Activated CD4-positive, alpha-beta memory T cell treated with anti-CD3 and anti-CD28 coated beads, Interleukin-2, amount 10 ng/mL, durations not matched to agents 7 days and 5 days (primary cell): ENCODE data around the gene SLC11A1. TPM values are rescaled to one million over a fixed set of nuclear protein-coding genes. Genes with fewer than 3 reads are reported as not detected.

Source experiments
- CTCF ChIA-PET: fragments of 350-600 bp; sonication (Branson Sonifier 250); formaldehyde crosslinking; loops from one replicate; lab custom pipeline; 2021; ENCODE audit warnings: antibody characterized with exemption, inconsistent platforms; lab: Charles Lee
- POLR2A ChIA-PET: fragments of 350-600 bp; sonication (Branson Sonifier 250); formaldehyde crosslinking; loops from one replicate; lab custom pipeline; 2021; ENCODE audit warnings: antibody characterized with exemption; lab: Charles Lee
- DNase-seq: peaks from one replicate; pipeline ENCODE4 v3.0.0-alpha.2; 2020
- H3K27ac Mint-ChIP-seq: one replicate; pipeline ENCODE4 v1.8.0; 2021; ENCODE audit warnings: mild to moderate bottlenecking, mixed read lengths
- H3K27me3 Mint-ChIP-seq: one replicate; pipeline ENCODE4 v1.8.0; 2021; ENCODE audit warnings: mixed read lengths
- H3K36me3 Mint-ChIP-seq: one replicate; pipeline ENCODE4 v1.8.0; 2021; ENCODE audit warnings: low read depth, mixed read lengths
- H3K4me1 Mint-ChIP-seq: one replicate; pipeline ENCODE4 v1.8.0; 2021; ENCODE audit warnings: mixed read lengths
- H3K4me3 Mint-ChIP-seq: one replicate; pipeline ENCODE4 v1.8.0; 2021; ENCODE audit warnings: mild to moderate bottlenecking, mixed read lengths
- H3K9me3 Mint-ChIP-seq: one replicate; pipeline ENCODE4 v1.8.0; 2021; ENCODE audit warnings: mixed read lengths
- total RNA-seq, 2 experiments: library from RNA; stranded (reverse); gene quantifications; one replicate each; pipeline ENCODE4 v1.2.3, GENCODE V29; 2021

Gene SLC11A1
- total RNA-seq, 2 experiments from 2014 or later: 0.13 to 0.25 TPM

DNA sequence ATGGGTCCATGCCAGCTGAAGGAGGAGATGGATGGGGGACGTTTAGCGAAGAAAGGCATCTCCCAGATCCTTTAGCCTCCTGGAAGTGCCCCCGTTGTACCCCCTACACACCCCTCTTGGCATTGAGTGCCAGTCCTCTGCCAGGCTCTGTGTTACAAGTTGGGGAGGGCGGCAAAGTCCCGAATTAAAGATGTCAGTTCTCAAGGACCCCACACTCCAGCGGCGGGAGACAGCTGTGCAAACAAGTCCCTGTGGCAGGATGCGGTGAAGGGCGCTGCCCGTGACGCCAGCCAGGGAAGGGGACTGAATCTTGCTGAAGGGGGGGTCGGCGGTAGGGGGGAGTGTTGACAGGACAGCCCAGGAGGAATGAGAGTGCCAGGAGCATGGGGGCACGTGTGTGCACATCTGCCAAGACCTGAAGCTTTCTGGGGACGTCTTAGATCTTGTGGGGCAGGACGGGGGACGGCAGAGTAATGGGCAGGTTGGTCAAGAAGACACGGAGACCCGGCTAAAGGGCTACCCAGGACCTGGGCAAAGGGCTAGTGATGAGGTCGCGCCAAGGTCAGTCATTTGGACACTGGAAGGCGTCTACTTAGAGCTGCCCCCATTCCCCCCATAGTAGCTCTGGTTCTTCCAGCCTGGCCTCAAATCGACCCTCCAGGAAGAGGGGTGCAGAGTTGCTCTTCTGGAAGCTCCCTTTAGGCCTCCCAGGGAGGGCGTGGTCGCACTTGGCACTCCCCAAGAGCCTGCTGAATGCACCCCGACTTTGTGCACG, 14.8 kb downstream of the SLC11A1 start:
- H3K36me3 Mint-ChIP-seq: peaks cover 15% of the 10 kb centered on the region
- POLR2A ChIA-PET: interaction anchor here (0.6 to 5.6 kb wide), 34 partner anchors 9 to 853 kb away, joined by 3 to 71 read pairs (median 4); partner anchors contain the start of genes AAMP, ARPC2, BCS1L and PNKD
- DNase-seq: peak; percentile 88
- no peaks in the 10 kb centered on the region for H3K27me3 Mint-ChIP-seq
- CTCF ChIA-PET: interaction anchor here (0.6 to 4.0 kb wide), 24 partner anchors 9 to 263 kb away, joined by 3 to 33 read pairs (median 5); partner anchors contain the start of genes AAMP, CATIP, PNKD and TMBIM1
- peaks cover 42% of the 10 kb centered on the region for H3K4me1 Mint-ChIP-seq
- peak overlapping the region; percentile 83 for H3K4me3 Mint-ChIP-seq
- H3K27ac Mint-ChIP-seq: peak overlapping the region; percentile 93
- no peaks in the 10 kb centered on the region for H3K9me3 Mint-ChIP-seq

DNA sequence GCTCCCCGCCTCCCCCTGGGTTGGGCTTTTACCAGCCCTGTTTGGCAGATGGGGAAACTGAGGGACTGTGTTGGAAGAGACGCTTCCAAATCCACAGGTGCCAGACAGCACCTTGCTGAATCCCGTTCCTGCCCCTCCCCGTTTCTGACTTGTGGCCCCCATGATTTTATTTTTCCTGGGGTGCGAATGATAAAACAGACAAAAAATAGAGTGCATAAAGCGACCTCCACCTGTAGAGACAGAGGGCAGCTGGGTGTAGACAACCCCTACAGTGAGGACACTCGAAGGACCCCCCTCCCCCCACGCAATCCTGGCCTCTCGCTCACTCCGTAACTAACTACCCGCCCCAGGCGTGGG, 15.4 kb downstream of the SLC11A1 start:
- Mint-ChIP-seq H3K36me3 (peaks cover 19% of the 10 kb centered on the region), H3K4me3 (peak overlapping the region; percentile 83), H3K27me3 (no peaks in the 10 kb centered on the region), H3K27ac (peak overlapping the region; percentile 93), H3K9me3 (no peaks in the 10 kb centered on the region), H3K4me1 (peaks cover 48% of the 10 kb centered on the region)
- POLR2A ChIA-PET: interaction anchor here (0.8 to 5.6 kb wide), 27 partner anchors 9 to 852 kb away, joined by 3 to 71 read pairs (median 4); partner anchors contain the start of genes AAMP, ARPC2, BCS1L and PNKD
- no peak for DNase-seq
- CTCF ChIA-PET: interaction anchor here (1.3 to 3.1 kb wide), 7 partner anchors 11 to 127 kb away, joined by 3 to 32 read pairs (median 16); partner anchors contain the start of genes AAMP, CATIP, PNKD and TMBIM1

DNA sequence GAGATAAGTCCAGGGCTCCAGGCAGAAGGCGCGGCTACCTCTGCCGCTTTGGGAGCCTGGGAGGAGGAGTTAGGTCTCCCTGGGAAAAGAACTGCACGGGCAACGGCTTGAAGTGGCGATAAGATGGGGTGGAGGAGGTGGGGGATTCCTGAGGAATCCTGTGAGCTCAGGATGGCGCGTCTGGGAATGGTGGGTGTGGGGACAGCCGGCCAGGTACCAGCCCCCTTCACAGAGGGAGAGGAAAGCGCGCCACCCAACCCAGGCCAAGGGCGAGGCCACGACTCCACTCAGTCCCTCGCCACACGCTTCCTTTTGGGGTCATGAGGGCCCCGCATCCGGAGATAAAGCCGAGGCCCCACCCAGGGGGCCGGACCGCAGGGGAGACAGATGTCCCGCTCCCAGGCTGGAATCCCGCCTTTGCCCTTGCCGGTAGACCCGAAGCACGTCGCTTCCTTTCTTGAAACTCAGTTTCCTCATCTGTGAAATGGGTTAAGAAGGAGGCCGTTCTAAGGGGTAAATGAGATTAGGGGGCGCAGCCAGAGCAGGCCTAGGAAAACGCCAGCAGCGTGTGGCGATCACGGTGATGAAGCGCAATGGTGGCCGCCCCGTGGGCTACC, 15.9 kb downstream of the SLC11A1 start:
- peak overlapping the region; percentile 93 for H3K27ac Mint-ChIP-seq
- CTCF ChIA-PET: interaction anchor here (0.5 to 3.1 kb wide), 6 partner anchors 41 to 127 kb away, joined by 3 to 32 read pairs (median 18); partner anchors contain the start of genes AAMP, CATIP, PNKD and TMBIM1
- peaks cover 51% of the 10 kb centered on the region for H3K4me1 Mint-ChIP-seq
- peaks cover 22% of the 10 kb centered on the region for H3K36me3 Mint-ChIP-seq
- H3K4me3 Mint-ChIP-seq: peak overlapping the region; percentile 83
- peak; percentile 84 for DNase-seq
- POLR2A ChIA-PET: interaction anchor here (0.9 to 5.6 kb wide), 18 partner anchors 9 to 310 kb away, joined by 3 to 71 read pairs (median 8); partner anchors contain the start of genes AAMP, ARPC2, BCS1L and PNKD
- no peaks in the 10 kb centered on the region for H3K27me3 Mint-ChIP-seq
- H3K9me3 Mint-ChIP-seq: no peaks in the 10 kb centered on the region

DNA sequence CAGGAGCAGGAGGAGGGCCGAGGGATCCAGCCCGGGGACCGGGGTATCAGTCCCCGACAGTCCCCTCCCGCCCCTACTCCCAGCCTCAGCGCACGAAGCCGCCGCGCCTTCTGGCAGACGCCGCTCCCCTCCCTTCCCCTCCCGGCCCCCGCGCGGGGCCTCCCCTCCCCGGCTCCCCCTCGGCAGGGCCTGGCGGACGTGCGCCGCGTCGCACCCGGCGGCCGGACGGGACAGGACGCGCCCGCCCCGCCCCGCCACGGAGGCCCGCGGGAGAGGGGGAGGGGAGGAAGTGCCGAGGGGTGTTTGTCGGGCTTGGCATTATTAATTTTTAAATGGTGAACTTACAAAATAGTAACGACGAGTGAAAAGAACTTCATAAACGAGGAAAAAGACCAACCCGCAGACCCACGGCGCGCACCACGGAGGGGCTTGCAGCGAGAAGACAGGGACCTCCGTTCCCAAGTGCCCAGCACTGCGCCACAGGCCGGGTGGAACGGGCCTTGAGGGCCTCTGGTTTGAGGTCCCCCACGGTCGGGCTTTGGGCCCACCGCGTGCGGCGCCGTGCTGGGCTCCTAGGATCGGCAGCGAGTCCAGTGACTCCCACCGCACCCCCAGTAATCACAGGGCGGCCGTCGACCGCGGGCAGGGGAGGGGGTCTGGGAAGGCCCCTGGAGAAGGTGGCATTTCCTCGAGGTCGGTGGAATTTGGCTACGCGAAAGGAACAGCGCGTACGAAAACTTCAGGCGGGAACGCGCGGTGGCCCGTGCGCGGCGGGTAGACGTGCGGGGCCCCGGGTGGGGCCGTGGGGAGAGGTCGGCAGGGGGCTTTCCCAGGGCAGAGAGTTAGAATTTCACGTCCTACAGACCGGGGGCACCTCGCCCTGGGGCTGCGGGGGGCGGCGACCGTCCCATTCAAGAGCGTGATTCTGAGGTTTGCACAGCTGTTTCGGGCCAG, 16.6 kb downstream of the SLC11A1 start:
- CTCF ChIA-PET: interaction anchor here (0.5 to 1.7 kb wide), 2 partner anchors 82 to 112 kb away, joined by 4 to 9 read pairs; no protein-coding TSS in a partner anchor
- DNase-seq: peak; percentile 84
- no peaks in the 10 kb centered on the region for H3K27me3 Mint-ChIP-seq

DNA sequence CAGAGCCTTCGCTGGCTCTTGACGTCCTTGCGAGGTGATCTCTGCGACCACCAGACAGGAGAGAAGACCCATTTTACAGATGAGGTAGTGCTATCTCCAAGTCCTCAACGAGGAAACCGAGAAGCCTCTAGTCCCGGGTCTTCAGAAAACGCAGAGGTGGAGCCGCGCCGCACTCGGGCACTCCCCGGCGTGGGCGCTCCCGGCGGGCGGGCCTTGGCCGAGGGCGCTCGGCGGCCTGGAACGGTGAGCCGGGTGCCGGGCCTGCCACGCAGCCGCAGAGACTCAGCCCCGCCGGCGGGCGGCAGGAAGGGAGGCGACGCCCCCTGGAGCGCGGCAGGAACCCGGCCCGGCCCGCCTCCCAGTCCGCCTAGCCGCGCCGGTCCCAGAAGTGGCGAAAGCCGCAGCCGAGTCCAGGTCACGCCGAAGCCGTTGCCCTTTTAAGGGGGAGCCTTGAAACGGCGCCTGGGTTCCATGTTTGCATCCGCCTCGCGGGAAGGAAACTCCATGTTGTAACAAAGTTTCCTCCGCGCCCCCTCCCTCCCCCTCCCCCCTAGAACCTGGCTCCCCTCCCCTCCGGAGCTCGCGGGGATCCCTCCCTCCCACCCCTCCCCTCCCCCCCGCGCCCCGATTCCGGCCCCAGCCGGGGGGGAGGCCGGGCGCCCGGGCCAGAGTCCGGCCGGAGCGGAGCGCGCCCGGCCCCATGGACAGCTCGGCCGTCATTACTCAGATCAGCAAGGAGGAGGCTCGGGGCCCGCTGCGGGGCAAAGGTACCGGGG, 17.5 kb downstream of the SLC11A1 start, which contains the start of gene CTDSP1:
TSS of gene CTDSP1 (plus strand) at position 478 of the 776 bp plus-strand sequence. CDS start at position 701, 223 bp downstream.
- Mint-ChIP-seq H3K36me3 (peaks cover 39% of the 10 kb centered on the region), H3K27me3 (no peaks in the 10 kb centered on the region), H3K9me3 (no peaks in the 10 kb centered on the region), H3K27ac (peak within 1 kb of the TSS; percentile 93), H3K4me1 (peaks cover 55% of the 10 kb centered on the region), H3K4me3 (peak within 1 kb of the TSS; percentile 95)
- ChIA-PET CTCF (interaction anchor here (0.7 to 1.7 kb wide), 3 partner anchors 107 to 130 kb away, joined by 3 to 9 read pairs (median 3); partner anchors contain the start of genes AAMP, PNKD and TMBIM1), POLR2A (interaction anchor here (0.7 to 3.3 kb wide), 11 partner anchors 9 to 854 kb away, joined by 3 to 29 read pairs (median 4); partner anchors contain the start of genes CATIP, TMBIM1 and TUBA4A)
- peak; percentile 96 for DNase-seq

More for the DNA sequence above, 16.6 kb downstream of the SLC11A1 start:
- no peaks in the 10 kb centered on the region for H3K9me3 Mint-ChIP-seq
- peaks cover 30% of the 10 kb centered on the region for H3K36me3 Mint-ChIP-seq
- peak overlapping the region; percentile 95 for H3K4me3 Mint-ChIP-seq
- POLR2A ChIA-PET: interaction anchor here (1.3 to 5.6 kb wide), 8 partner anchors 8 to 260 kb away, joined by 3 to 71 read pairs (median 24); partner anchors contain the start of genes BCS1L and ZNF142
- H3K27ac Mint-ChIP-seq: peak overlapping the region; percentile 93
- peaks cover 55% of the 10 kb centered on the region for H3K4me1 Mint-ChIP-seq

DNA sequence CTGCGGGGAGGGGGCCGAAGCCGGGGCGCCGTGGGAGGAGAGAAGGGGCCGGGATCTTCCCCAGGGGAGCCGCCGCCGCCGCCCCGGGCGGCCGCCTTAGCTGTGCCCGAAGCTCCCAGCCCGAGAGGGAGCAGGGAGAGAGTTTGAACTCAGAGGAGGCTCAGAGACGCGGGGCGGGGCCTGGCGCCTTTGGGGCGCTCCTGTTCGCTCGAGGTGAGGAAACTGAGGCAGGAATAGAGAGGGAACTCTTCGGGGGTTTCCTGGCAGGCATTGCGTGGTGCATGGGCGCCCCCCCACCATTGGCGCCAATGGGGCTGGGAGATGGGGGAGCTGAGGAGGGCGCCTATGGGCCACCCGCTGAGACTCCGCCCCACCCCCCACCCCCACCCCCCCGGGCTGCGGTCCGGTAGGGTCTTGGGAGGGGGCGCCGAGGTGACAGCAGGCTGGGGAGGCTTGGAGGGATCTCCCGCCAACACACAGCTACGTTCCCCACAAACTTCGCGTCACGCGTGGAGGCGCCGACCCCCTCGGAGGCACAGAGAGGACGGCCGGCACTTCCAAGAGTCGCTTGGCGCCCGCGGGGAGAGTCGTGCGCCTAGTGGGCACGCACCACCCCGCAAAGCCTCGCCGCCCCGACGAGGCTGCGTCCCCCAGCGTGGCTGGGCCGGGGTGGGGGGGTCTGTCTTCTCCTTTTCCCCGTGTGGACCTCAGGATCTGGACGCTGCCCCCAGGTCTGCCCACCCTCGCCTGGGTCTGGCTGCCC, 18.3 kb downstream of the SLC11A1 start:
- CTCF ChIA-PET: interaction anchor here (0.7 to 1.7 kb wide), 4 partner anchors 99 to 130 kb away, joined by 3 to 9 read pairs (median 3); partner anchors contain the start of genes AAMP, PNKD and TMBIM1
- DNase-seq: peak; percentile 49
- Mint-ChIP-seq H3K27me3 (no peaks in the 10 kb centered on the region), H3K27ac (peak overlapping the region; percentile 89), H3K9me3 (no peaks in the 10 kb centered on the region), H3K36me3 (peaks cover 45% of the 10 kb centered on the region), H3K4me1 (peaks cover 56% of the 10 kb centered on the region), H3K4me3 (peak overlapping the region; percentile 95)
- POLR2A ChIA-PET: interaction anchor here (0.7 to 3.3 kb wide), 12 partner anchors 8 to 854 kb away, joined by 3 to 29 read pairs (median 4); partner anchors contain the start of genes CATIP, TMBIM1 and TUBA4A

DNA sequence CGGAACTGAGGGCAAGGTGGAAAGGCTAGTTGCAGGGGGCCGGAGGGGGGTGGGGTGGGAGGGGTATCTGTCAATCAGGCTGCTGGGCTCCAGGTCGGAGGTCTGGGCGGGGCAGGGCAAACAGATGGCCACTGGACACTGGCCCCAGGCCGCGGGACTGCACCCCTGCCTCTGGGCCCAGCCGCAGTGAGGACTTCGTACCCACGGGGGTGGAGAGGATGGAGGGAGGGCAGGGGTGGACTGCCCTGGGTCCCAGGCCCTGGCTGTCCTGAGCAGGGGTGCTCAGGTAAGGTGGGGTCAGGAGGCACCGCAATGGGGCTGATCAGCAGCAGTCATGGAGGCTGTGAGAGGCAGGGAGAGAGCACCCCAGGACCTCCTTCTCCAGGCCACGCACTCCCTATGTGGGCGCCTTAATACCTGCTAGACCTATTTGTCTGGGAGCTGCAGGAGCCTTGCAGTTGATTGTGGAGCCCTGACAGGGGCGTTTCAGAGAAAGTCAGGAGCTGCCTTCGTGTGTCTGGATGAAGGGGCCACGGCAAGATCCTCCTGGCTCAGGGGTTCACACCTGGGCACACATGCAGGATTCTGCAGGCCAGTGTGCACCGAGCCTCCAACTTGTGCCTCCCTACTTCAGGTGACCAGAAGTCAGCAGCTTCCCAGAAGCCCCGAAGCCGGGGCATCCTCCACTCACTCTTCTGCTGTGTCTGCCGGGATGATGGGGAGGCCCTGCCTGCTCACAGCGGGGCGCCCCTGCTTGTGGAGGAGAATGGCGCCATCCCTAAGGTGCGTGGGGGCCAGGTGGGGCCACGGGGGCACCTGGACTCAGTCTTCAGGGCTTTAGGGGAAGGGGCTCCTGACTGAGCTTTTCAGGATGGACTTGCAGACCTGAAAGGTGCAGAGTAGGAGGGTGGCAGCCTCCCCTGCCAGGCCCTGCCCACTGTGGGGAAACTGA, 19.1 kb downstream of the SLC11A1 start:
- POLR2A ChIA-PET: interaction anchor here (0.6 to 3.3 kb wide), 9 partner anchors 10 to 853 kb away, joined by 3 to 29 read pairs (median 3); partner anchors contain the start of gene TUBA4A
- CTCF ChIA-PET: interaction anchor here (0.9 to 1.7 kb wide), 2 partner anchors 99 to 114 kb away, joined by 3 to 9 read pairs; no protein-coding TSS in a partner anchor
- peak overlapping the region; percentile 95 for H3K4me3 Mint-ChIP-seq
- no peak for DNase-seq
- H3K9me3 Mint-ChIP-seq: no peaks in the 10 kb centered on the region
- H3K4me1 Mint-ChIP-seq: peaks cover 59% of the 10 kb centered on the region
- peak overlapping the region; percentile 76 for H3K27ac Mint-ChIP-seq
- peaks cover 49% of the 10 kb centered on the region for H3K36me3 Mint-ChIP-seq
- no peaks in the 10 kb centered on the region for H3K27me3 Mint-ChIP-seq

DNA sequence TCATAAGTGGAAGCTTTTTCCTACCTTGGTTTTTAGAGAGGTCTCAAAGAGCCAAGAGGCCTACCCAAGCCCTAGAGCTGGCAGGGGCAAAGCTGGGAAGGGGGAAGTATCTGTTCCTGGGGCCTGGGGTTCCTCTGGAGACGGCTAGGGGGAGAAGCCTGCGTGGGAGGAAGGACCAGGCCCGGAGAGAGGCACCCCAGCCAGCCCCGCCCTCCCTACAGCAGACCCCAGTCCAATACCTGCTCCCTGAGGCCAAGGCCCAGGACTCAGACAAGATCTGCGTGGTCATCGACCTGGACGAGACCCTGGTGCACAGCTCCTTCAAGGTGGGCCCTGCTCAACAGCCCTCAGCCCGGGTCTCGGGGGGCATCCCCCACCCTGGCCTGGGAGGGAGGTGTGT, 19.8 kb downstream of the SLC11A1 start:
- no peaks in the 10 kb centered on the region for H3K9me3 Mint-ChIP-seq
- ChIA-PET POLR2A (interaction anchor here (1.1 to 3.3 kb wide), 3 partner anchors 10 to 116 kb away, joined by 3 to 29 read pairs (median 4); no protein-coding TSS in a partner anchor), CTCF (no interaction called here)
- peaks cover 49% of the 10 kb centered on the region for H3K36me3 Mint-ChIP-seq
- H3K4me1 Mint-ChIP-seq: peaks cover 61% of the 10 kb centered on the region
- H3K4me3 Mint-ChIP-seq: peak overlapping the region; percentile 95
- H3K27ac Mint-ChIP-seq: peak overlapping the region; percentile 76
- no peaks in the 10 kb centered on the region for H3K27me3 Mint-ChIP-seq
- DNase-seq: no peak

DNA sequence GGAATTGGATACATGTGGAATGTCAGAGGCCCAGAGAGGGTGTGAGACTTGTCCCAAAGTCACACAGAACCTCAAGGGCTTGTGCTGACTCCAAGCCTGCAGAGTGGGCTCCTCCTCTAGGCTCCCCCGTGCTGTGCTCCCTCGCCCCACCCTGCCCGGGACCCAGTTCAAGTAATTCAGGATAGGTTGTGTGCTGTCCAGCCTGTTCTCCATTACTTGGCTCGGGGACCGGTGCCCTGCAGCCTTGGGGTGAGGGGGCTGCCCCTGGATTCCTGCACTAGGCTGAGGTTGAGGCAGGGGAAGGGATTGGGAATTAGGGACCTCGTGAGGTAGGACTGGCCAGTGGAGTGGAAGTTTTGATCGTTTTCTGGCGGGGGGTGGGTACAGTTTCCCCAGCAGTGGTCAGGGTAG, 20.4 kb downstream of the SLC11A1 start:
- Mint-ChIP-seq H3K27me3 (no peaks in the 10 kb centered on the region), H3K36me3 (peaks cover 49% of the 10 kb centered on the region), H3K4me1 (peaks cover 64% of the 10 kb centered on the region), H3K4me3 (peak overlapping the region; percentile 49), H3K9me3 (no peaks in the 10 kb centered on the region), H3K27ac (peak overlapping the region; percentile 40)
- DNase-seq: no peak
- ChIA-PET POLR2A (no interaction called here), CTCF (no interaction called here)
